ENCODE data around the gene APH1B.
"Not testable (repeated sequence)": the region's sequence is repeated elsewhere in the genome, so short reads cannot be mapped to it uniquely, and the experiment has no call there.

Gene APH1B

DNA sequence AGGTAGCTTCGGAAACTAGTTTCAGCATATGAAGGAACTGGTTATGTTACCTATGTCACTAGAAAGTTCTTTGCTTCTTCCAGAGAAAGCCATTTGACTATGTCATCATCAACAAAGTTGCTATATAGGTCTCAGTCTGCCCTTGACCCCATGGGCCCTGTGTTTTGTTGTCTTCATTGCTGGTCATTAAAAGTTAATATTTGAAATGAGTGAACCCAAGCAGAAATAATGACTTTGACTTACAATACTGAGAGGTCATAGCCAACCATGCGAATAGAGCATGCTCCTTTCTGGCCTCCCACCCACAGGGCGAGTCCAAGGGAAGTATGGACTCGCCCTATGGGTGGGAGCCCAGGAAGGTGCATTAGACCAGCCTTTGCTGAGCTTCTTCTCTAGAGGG is 40.9 kb downstream of the APH1B start:
- TF ChIP-seq, protein P1, sequence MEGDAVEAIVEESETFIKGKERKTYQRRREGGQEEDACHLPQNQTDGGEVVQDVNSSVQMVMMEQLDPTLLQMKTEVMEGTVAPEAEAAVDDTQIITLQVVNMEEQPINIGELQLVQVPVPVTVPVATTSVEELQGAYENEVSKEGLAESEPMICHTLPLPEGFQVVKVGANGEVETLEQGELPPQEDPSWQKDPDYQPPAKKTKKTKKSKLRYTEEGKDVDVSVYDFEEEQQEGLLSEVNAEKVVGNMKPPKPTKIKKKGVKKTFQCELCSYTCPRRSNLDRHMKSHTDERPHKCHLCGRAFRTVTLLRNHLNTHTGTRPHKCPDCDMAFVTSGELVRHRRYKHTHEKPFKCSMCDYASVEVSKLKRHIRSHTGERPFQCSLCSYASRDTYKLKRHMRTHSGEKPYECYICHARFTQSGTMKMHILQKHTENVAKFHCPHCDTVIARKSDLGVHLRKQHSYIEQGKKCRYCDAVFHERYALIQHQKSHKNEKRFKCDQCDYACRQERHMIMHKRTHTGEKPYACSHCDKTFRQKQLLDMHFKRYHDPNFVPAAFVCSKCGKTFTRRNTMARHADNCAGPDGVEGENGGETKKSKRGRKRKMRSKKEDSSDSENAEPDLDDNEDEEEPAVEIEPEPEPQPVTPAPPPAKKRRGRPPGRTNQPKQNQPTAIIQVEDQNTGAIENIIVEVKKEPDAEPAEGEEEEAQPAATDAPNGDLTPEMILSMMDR (IDR thresholded peaks at IDR 0.05; ENCODE audit: insufficient read depth, missing control alignments) = no peak

DNA sequence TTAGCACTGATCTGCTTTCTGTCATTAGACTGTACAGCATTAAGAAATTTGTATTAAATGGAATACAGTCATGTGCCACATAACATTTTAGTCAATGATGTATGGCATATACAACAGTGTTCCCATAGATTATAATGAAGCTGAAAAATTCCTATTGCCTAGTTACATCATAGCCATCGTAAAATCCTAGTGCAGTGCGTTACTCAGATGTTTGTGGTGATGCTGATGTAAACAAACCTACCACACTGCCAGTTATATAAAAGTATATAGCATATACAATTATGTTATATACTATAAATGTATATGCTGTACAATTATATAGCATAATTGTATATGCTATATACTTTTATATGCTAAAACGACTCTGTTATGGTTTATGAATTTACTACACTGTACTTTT is 41.7 kb downstream of the APH1B start:
- no peak for DNase-seq (ENCODE audit: insufficient read length, low spot score)
- FAIRE-seq = no peak
- TF ChIP-seq, protein P1 (IDR thresholded peaks at IDR 0.05; ENCODE audit: insufficient read depth, missing control alignments) = no peak

More for the DNA sequence above, 40.9 kb downstream of the APH1B start:
- DNase-seq (ENCODE audit: insufficient read length, low spot score) (no peak), FAIRE-seq (no peak)

DNA sequence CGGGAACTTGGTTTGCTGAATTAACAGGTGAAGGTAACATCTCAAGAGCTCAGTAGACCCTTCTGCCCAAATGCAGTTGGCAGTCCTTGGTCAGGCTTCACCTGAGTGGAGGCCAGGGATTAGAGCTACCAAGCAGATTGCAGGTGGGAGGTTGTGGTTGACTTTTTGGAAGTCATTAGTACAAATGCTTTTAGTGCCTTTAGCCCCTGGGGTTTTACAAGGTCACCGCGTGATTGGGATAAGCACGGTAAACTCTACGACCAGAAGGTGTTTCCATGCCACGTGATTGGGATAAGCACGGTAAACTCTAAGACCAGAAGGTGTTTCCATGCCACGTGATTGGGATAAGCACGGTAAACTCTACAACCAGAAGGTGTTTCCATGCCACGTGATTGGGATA is 43.0 kb downstream of the APH1B start:
- not testable (repeated sequence) for FAIRE-seq; DNase-seq (ENCODE audit: insufficient read length, low spot score)

DNA sequence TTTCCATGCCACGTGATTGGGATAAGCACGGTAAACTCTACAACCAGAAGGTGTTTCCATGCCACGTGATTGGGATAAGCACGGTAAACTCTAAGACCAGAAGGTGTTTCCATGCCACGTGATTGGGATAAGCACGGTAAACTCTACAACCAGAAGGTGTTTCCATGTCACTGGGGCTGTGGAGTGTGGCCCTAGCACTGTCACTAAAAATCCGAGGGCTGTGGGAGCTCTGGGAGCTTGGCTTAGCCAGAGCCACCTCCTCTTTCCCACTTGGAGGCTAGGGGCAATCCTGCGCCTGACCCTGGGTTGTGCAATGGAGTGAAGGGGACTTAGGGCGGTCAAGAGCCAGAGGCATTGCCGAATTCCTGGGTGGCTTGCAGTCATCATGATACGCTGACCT is 43.6 kb downstream of the APH1B start:
- not testable (repeated sequence) for DNase-seq (ENCODE audit: insufficient read length, low spot score); FAIRE-seq

DNA sequence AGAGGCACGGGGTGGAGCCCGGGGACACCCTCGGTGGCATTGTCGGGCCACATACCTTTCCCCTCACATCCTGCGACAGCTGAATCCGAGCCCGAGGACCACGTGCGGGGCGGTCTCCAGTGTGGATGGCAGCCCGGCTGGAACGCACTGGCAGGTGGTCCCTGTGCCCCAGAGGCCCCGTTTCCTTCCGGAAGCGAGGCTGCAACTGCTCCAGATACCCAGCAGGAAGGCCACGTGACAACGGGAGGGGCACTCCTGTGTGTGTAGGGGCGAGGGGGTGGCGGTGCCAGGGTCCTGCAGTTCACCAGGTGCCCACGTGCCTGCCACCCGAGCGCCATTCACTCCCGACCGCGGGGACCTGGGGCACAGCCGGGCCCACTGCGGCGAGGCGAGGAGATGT is 44.1 kb downstream of the APH1B start:
- FAIRE-seq (no peak), DNase-seq (ENCODE audit: insufficient read length, low spot score) (no peak)
- TF ChIP-seq, protein P1 (IDR thresholded peaks at IDR 0.05; ENCODE audit: insufficient read depth, missing control alignments) = no peak

DNA sequence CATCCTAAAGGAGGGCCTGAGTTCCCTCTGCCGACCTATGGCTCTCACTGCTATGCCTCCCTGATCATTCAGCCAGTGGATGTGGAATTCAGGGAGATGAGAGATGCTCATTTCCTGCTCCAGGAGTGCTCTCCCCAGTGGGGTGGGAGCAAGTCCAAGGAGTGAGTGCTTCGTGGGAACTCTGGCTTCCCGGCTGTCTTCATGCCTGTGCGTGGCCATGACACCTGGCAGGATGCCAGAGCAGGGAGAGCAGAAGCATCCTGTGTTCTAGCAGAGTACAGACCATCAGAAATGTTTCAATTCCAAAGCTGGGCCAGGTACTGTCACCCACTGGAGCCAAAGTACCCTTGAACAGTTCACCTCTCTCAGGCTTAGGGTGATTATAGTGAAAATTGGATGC is 45.1 kb downstream of the APH1B start:
- FAIRE-seq = no peak
- TF ChIP-seq, protein P1 (IDR thresholded peaks at IDR 0.05; ENCODE audit: insufficient read depth, missing control alignments) = no peak
- no peak for DNase-seq (ENCODE audit: insufficient read length, low spot score)

DNA sequence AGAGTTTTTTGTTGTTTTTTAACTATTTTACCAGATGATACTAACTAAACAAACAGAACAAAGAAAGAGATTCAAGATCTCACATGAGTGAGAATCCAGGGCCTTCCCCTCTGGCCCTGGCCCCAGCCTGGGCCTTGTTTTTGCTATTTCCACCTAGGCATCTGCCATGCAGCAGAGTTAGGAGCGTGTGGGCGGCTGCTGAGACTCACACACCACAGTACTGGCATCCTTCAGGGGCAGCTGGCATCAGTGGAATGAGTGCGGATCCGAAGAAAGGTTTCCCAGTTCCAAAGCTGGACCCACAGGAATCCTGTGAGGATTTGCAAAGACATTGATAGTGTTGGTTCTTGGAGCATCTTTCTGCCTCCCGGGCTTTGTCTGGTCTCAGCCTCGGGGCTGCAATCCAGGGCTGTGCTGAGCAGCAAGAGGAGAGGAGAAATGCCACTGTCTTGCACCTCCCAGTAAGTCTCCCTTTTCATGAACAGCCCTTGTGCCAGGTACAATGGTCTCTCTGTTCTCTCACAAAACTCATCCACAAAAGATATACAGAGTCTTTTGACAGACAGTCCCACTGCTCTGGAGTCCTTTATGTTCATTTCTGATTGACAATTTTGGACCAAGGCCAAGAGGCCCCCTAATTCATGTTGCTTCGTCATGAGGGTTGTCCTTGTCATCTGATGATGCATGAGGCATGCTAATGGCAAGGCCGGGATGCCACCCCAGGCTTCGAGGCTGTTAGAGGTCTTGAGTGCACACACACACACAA is 46.6 kb downstream of the APH1B start:
- TF ChIP-seq, protein P1 (IDR thresholded peaks at IDR 0.05; ENCODE audit: insufficient read depth, missing control alignments) = no peak
- no peak for FAIRE-seq
- no peak for DNase-seq (ENCODE audit: insufficient read length, low spot score)

DNA sequence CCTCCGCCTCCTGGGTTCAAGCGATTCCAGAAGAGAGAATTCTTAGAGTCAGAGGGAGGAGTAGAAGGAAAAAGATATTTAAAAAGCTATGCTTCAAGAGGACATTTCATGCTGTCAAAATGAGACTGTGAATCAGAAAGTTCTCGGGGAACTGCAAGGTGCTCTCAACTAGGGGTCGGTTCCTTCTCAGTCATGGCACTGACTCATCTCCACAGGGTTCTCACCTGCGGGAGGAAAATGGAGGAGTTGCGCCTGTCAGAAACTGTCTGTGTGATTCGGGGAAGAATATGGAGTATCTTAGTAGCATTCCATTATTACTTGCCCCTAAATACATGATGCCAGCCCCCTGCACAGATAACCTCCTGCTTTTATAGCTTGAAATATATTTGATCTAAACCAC is 47.4 kb downstream of the APH1B start:
- FAIRE-seq (no peak), DNase-seq (ENCODE audit: insufficient read length, low spot score) (no peak)
- TF ChIP-seq, protein P1 (IDR thresholded peaks at IDR 0.05; ENCODE audit: insufficient read depth, missing control alignments) = no peak

All from D721Med (cell line).